GM12874 (cell line): ENCODE measurements around the gene DCAF15.
A peak's percentile ranks its signal among the peaks of the same experiment; 100 is the strongest.

Source experiments
- TF ChIP-seq, protein P1 (sequence below): IDR thresholded peaks from 2 replicates; pipeline ENCODE4 v1.5.1; 2011; ENCODE audit warnings: low read depth, mild to moderate bottlenecking, control low read depth, low read length, moderate library complexity; ENCODE audit not compliant: insufficient read depth

Gene DCAF15, protein sequence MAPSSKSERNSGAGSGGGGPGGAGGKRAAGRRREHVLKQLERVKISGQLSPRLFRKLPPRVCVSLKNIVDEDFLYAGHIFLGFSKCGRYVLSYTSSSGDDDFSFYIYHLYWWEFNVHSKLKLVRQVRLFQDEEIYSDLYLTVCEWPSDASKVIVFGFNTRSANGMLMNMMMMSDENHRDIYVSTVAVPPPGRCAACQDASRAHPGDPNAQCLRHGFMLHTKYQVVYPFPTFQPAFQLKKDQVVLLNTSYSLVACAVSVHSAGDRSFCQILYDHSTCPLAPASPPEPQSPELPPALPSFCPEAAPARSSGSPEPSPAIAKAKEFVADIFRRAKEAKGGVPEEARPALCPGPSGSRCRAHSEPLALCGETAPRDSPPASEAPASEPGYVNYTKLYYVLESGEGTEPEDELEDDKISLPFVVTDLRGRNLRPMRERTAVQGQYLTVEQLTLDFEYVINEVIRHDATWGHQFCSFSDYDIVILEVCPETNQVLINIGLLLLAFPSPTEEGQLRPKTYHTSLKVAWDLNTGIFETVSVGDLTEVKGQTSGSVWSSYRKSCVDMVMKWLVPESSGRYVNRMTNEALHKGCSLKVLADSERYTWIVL

DNA sequence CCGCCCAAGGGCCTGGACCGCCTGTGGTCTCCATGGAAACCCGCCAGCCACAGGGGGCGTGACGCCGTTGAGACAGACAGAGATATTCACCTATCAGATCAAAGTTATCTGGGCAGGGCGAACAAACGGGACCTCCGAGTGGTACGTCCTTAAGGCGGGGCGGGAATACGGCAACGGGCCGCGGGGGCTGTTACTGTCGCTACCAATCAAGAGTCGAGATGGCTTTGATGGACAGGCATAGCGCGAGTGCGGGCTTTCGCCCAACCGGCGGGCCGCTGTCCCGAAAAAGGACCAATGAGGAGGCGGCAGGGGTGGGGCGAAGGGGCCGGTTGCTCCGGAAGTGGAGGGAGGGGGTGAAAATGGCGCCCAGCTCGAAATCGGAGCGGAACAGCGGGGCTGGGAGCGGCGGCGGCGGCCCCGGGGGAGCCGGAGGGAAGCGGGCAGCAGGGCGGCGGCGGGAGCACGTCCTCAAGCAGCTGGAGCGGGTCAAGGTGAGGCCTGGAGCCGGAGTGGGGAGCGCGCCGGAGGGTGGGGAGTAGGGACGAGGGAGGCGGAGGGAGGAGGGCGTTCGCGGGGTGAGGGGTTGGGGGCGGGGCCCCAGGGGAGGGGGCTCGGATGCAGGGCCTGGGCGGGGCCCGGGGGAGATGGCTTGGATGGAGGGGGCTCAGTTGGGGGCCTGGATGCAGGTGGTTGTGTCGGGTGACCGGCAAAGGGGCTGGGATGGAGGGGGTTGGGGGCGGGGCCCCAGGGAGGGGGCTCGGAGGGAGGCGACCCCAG is at the start of gene DCAF15:
Gene DCAF15 (plus strand): TSS at position 356 of the 777 bp plus-strand sequence. CDS start 4 bp downstream, at position 360.
- TF ChIP-seq, protein P1, sequence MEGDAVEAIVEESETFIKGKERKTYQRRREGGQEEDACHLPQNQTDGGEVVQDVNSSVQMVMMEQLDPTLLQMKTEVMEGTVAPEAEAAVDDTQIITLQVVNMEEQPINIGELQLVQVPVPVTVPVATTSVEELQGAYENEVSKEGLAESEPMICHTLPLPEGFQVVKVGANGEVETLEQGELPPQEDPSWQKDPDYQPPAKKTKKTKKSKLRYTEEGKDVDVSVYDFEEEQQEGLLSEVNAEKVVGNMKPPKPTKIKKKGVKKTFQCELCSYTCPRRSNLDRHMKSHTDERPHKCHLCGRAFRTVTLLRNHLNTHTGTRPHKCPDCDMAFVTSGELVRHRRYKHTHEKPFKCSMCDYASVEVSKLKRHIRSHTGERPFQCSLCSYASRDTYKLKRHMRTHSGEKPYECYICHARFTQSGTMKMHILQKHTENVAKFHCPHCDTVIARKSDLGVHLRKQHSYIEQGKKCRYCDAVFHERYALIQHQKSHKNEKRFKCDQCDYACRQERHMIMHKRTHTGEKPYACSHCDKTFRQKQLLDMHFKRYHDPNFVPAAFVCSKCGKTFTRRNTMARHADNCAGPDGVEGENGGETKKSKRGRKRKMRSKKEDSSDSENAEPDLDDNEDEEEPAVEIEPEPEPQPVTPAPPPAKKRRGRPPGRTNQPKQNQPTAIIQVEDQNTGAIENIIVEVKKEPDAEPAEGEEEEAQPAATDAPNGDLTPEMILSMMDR = no peak

- TF ChIP-seq, protein P1 = peak; percentile 43
Measured at GRCh38 chr19:13902993-13903555, 49.2 kb upstream of the DCAF15 start.

- TF ChIP-seq, protein P1 = no peak
Measured at GRCh38 chr19:13905634-13906520, 46.4 kb upstream of the DCAF15 start, which contains the start of the genes BRME1 and CC2D1A. Gene BRME1 (minus strand): TSS chr19:13906117. CDS start chr19:13904892, 1,225 bp downstream. Gene CC2D1A (plus strand): TSS chr19:13906201. CDS start chr19:13906442, 241 bp downstream.

DNA sequence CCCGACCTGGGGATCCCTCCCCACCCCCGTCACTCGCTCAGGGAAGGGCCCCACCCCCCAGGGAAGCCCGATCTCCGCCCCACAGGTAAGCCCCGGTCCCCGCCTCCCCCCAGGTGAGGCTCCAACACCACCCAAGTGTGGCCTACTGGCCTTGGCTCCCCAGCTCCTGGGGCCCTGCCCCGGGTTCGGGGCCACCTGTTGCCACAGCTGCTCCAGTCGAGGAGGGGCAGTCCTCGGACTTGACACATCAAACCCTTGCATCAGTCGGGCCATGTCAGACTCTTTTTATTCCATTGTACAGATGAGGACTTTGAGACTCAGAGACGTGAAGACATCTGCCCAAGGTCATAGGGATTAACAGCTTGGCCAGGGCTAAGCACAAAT is 45.8 kb upstream of the DCAF15 start:
- TF ChIP-seq, protein P1 = no peak

DNA sequence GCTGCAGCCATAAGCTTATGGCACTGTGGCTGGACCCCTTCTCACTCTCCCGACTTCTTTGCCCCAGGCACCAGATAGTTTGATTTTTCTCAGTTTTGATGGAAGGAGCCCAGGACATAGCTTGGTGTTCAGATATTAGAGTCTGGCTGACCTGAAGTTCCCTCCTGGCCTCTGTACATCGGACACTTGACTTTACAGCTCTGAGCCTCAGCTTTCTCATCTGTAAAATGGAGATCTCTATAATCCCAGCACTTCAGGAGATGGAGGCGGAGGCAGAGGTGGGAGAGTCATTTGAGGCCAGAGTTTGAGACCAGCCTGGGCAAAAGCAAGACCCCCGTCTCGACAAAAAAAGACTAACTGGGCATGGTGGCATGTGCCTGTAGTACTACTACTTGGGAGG is 45.4 kb upstream of the DCAF15 start:
- TF ChIP-seq, protein P1 = no peak

DNA sequence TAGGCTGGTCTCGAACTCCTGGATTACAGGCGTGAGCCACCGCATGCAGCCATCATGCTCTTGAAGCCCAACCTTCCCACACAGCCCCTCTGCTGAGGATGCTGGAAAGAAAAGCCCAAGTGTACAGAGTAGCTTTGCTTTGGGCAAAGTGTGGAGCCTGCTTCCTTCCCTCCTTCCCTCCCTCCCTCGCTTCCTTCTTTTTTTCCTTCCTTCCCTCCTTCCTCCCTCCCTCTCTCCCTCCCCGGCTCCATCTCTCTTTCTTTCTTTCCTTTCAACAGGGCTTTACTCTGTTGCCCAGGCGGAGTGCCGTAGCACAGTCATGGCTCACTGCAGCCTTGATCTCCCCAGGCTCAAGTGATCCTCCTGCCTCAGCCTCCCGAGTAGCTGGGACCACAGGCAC is 43.6 kb upstream of the DCAF15 start:
- TF ChIP-seq, protein P1 = no peak
